NCI-H774 (cell line): ENCODE results near the gene AOC3.

Experiments used
- DNase-seq: peaks from one replicate; lab custom pipeline; 2025; lab: John Stamatoyannopoulos, UW

AOC3 gene

GRCh38 chr17:42850954-42851353, at the start of gene AOC3:
Gene AOC3 (plus strand): TSS chr17:42851199. CDS start chr17:42851344, 145 bp downstream.
- DNase-seq, result no peak

- DNase-seq, result no peak
Measured at GRCh38 chr17:42803074-42803883, 47.7 kb upstream of the AOC3 start.

GRCh38 chr17:42804918-42805367, 46.1 kb upstream of the AOC3 start:
- DNase-seq, result peak; percentile 95

DNA sequence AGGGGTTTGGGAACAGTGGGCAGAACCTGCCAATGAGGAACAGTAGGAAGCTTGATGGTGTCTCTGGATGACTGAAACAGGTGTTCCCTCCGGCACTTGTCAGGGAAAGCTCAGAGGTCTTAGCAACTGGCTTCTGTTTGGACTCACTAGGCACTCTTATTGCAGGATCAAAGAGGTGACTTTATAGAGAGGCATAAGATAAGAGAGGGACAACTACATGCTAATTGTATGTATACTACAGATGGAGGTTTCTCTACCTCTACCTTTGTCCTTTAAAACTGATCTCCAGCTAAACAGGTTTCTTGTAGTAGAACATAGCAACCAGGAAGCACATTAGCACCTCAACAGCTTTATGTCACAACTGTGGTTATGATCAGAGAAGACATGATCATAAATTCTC, 44.8 kb upstream of the AOC3 start:
- no peak for DNase-seq

DNA sequence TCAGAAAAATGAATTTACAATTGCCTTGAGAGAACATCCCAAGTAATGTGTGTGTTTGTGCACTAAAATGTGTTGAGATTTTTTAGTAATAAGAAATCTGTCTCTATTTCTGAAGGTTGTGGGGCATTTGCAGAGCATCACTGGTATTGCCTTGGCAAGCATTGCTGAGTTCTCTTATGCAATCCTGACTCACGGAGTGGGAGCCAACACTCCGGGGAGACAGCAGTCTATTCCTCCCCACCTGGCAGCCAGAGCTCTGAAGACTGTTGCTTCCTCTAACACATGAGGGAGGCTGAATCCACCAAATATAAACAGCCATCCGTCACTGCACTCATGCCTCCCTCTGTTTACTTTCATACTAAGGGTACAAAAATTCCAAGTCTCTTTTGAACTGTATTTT, 41.7 kb upstream of the AOC3 start:
- DNase-seq, result no peak

GRCh38 chr17:42814633-42815399, 36.2 kb upstream of the AOC3 start:
- no peak for DNase-seq

- DNase-seq, result no peak
Measured at GRCh38 chr17:42817866-42818265, 33.1 kb upstream of the AOC3 start.

GRCh38 chr17:42818379-42818778, 32.6 kb upstream of the AOC3 start:
- DNase-seq, result no peak

GRCh38 chr17:42819939-42820535, 31.0 kb upstream of the AOC3 start:
- DNase-seq, result peak; percentile 74

DNA sequence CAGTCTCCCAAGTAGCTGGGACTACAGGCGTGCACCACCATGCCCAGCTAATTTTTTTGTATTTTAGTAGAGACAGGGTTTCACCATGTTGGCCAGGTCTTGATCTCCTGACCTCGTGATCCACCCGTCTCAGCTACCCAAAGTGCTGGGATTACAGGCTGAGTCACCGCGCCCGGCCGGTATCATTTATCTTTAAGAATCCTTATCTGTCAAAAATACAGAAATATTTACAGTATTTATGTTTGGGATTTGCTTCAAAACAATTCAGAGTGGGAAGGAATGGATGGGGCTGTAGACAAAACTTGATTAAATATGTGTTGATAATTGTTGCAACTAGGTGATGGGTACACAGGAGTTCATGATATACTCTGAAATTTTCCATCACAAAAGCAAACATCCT, 29.8 kb upstream of the AOC3 start:
- DNase-seq, result no peak

- DNase-seq, result no peak
Measured at GRCh38 chr17:42827472-42827871, 23.5 kb upstream of the AOC3 start.

DNA sequence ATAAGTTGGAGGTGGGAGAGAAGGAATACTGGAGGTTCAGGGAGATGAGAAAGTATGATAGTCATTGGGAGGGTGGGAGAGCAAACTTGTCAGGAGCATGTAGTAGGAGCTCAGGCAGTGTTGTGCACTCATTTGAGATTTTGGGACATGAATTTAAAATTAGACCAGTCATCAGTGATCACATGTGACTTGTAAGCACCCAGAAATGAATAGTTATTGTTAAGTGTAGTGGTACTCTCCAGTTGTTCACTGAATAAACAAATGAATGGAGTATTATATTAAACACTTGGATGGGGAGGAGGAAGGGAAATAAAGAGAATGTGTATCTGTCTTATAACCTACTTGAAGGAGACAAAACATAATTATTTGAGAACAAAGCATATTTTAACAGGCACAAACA, 20.0 kb upstream of the AOC3 start:
- DNase-seq, result no peak

GRCh38 chr17:42832213-42832933, 18.6 kb upstream of the AOC3 start:
- no peak for DNase-seq

GRCh38 chr17:42832934-42833766, 17.8 kb upstream of the AOC3 start, which contains the start of gene PSME3:
Gene PSME3 (plus strand): TSS chr17:42833397. CDS start chr17:42833632, 235 bp downstream.
- peak; percentile 97 for DNase-seq

DNA sequence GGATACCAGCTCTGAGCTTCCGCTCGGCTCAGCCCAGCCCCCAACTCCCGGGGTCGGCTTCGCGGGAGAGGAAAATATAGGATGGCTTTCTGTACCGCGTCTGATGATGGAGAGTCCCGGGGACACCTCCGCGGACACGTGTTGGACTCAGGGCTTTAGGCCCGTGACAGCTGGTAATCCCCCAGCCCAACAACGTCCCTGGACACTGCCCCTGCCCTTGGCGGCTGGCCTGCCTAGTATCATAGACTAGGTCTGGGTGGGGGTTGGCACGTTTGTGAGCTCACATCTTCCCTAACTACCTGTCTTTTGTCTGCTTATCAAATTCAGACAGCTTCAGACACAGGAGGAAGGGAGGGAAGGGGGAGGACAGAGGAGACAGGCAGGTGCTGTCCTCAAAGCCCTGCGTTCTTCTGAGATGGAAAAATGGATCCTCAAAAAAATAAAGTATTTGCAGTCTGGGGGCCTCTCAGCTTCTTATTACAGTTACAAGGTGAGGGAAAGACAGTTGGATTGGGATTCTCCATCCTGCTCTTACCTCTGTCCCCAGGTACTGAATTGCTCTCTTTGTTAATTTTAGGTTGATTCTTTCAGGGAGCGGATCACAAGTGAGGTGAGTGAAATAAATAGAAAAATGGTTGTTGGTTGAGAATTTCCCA, 17.1 kb upstream of the AOC3 start:
- no peak for DNase-seq

- DNase-seq, result no peak
Measured at GRCh38 chr17:42835732-42836131, 15.3 kb upstream of the AOC3 start.

- no peak for DNase-seq
Measured at GRCh38 chr17:42841975-42842685, 8.9 kb upstream of the AOC3 start.

DNA sequence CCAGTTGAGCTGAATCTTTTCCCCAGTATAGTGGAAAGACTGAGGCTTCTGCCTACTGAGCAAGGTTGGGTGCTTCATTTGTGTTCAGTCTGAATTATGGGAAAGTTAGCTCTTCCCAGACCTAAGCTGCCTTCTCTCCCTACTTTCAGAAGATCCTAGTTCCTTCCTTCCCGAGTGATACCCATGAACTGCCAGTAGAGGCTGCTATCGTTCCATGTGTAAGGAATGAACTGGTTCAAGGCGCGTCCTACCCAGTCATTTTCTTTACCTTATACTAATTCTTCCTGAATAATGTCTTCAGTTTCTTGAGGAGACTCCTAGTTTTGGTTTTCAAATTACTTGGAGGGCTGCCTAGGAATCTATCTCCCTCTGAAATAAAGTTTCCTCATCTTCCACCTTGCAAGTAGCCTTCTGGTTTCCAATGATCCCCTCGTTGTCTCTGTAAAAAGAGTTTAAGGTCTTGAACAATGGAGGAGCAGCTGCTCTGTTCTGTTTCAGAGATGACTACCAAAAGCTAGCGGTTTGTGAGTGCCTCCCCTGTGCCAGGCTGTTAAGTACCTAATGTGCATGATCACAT, 7.6 kb upstream of the AOC3 start:
- peak; percentile 72 for DNase-seq

- no peak for DNase-seq
Measured at GRCh38 chr17:42844271-42844670, 6.7 kb upstream of the AOC3 start, which contains the start of gene AOC2. Gene AOC2 (plus strand): TSS chr17:42844580. CDS start chr17:42844627, 47 bp downstream.
